H9 (cell line): ENCODE results near the gene CORT. TPM values are rescaled to one million over a fixed set of nuclear protein-coding genes. Genes with fewer than 3 reads are reported as not detected.
A peak's percentile ranks its signal among the peaks of the same experiment; 100 is the strongest.

Experiments
- DNase-seq: peaks from one replicate; pipeline ENCODE4 v3.0.0-alpha.2; 2017
- H2AFZ ChIP-seq: one replicate; pipeline ENCODE4 v1.6.1; 2013; ENCODE audit warnings: mild to moderate bottlenecking, low read length, control low read depth, moderate library complexity
- H2AK5ac ChIP-seq: 2 replicates; pipeline ENCODE4 v1.6.1; 2013; ENCODE audit warnings: low read length, control low read depth, mixed read lengths; ENCODE audit not compliant: insufficient read length
- H2BK120ac ChIP-seq: one replicate; pipeline ENCODE4 v1.6.1; 2013; ENCODE audit warnings: low read depth, mild to moderate bottlenecking, low read length, control low read depth, inconsistent platforms; ENCODE audit not compliant: poor library complexity, severe bottlenecking
- H2BK12ac ChIP-seq: 2 replicates; pipeline ENCODE4 v1.6.1; 2013; ENCODE audit warnings: low read length, control low read depth, mixed read lengths, low read depth; ENCODE audit not compliant: insufficient read length
- H2BK15ac ChIP-seq: 2 replicates; pipeline ENCODE4 v1.6.1; 2013; ENCODE audit warnings: low read depth, low read length, control low read depth
- H2BK20ac ChIP-seq: one replicate; pipeline ENCODE4 v1.6.1; 2013; ENCODE audit warnings: low read depth, mild to moderate bottlenecking, low read length, control low read depth, inconsistent platforms; ENCODE audit not compliant: poor library complexity, severe bottlenecking
- H2BK5ac ChIP-seq: 2 replicates; pipeline ENCODE4 v1.6.1; 2013; ENCODE audit warnings: low read length, control low read depth, mixed read lengths; ENCODE audit not compliant: insufficient read length
- H3K14ac ChIP-seq: 2 replicates; pipeline ENCODE4 v1.6.1; 2013; ENCODE audit warnings: low read length, control low read depth; ENCODE audit not compliant: insufficient read depth
- H3K18ac ChIP-seq: 2 replicates; pipeline ENCODE4 v1.6.1; 2013; ENCODE audit warnings: low read depth, mild to moderate bottlenecking, mixed read lengths, low read length, control low read depth; ENCODE audit not compliant: insufficient read length
- H3K23ac ChIP-seq: 2 replicates; pipeline ENCODE4 v1.6.1; 2013; ENCODE audit warnings: low read length, control low read depth, mixed read lengths, low read depth; ENCODE audit not compliant: insufficient read length
- H3K23me2 ChIP-seq: 2 replicates; pipeline ENCODE4 v1.6.1; 2013; ENCODE audit warnings: low read depth, mild to moderate bottlenecking, mixed read lengths, low read length, control low read depth; ENCODE audit not compliant: insufficient read length, poor library complexity, severe bottlenecking
- H3K27ac ChIP-seq: 2 replicates; pipeline ENCODE4 v1.5.1; 2013; ENCODE audit warnings: low read length, control low read depth, mixed read lengths, low read depth; ENCODE audit not compliant: insufficient read length
- H3K27me3 ChIP-seq: 2 replicates; pipeline ENCODE4 v1.6.1; 2013; ENCODE audit warnings: low read length, control low read depth, inconsistent platforms; ENCODE audit not compliant: insufficient read depth
- H3K4ac ChIP-seq: 2 replicates; pipeline ENCODE4 v1.6.1; 2013; ENCODE audit warnings: low read depth, mild to moderate bottlenecking, control low read depth, inconsistent platforms, low read length, moderate library complexity
- H3K4me1 ChIP-seq: 2 replicates; pipeline ENCODE4 v1.6.1; 2013; ENCODE audit warnings: low read length, control low read depth, inconsistent platforms; ENCODE audit not compliant: insufficient read depth
- H3K4me2 ChIP-seq: 2 replicates; pipeline ENCODE4 v1.6.1; 2013; ENCODE audit warnings: low read length, control low read depth, mixed read lengths; ENCODE audit not compliant: insufficient read length, insufficient read depth
- H3K56ac ChIP-seq: 2 replicates; pipeline ENCODE4 v1.6.1; 2013; ENCODE audit warnings: low read depth, mild to moderate bottlenecking, mixed read lengths, low read length, control low read depth; ENCODE audit not compliant: insufficient read length
- H3K79me1 ChIP-seq: 2 replicates; pipeline ENCODE4 v1.6.1; 2013; ENCODE audit warnings: low read depth, mild to moderate bottlenecking, moderate library complexity, low read length, control low read depth, inconsistent platforms; ENCODE audit not compliant: insufficient read depth, poor library complexity, severe bottlenecking
- H3K79me2 ChIP-seq: 2 replicates; pipeline ENCODE4 v1.6.1; 2013; ENCODE audit warnings: low read length, control low read depth, inconsistent platforms; ENCODE audit not compliant: insufficient read depth
- H3K9ac ChIP-seq: 2 replicates; pipeline ENCODE4 v1.6.1; 2013; ENCODE audit warnings: low read length, control low read depth, mixed read lengths; ENCODE audit not compliant: insufficient read length; ENCODE audit errors: extremely low read depth
- H3K9me3 ChIP-seq: one replicate; pipeline ENCODE4 v1.6.1; 2013; ENCODE audit warnings: low read depth, low read length, inconsistent platforms; ENCODE audit not compliant: control insufficient read depth
- H3T11ph ChIP-seq: one replicate; pipeline ENCODE4 v1.6.1; 2013; ENCODE audit warnings: mild to moderate bottlenecking, low read length, control low read depth, inconsistent platforms
- H4K20me1 ChIP-seq: one replicate; pipeline ENCODE4 v1.6.1; 2013; ENCODE audit not compliant: control insufficient read depth, insufficient read length, insufficient read depth
- H4K5ac ChIP-seq: 2 replicates; pipeline ENCODE4 v1.6.1; 2013; ENCODE audit warnings: low read depth, mild to moderate bottlenecking, mixed read lengths, low read length, control low read depth; ENCODE audit not compliant: insufficient read length
- H4K8ac ChIP-seq: replicated peaks from 2 replicates; pipeline ENCODE4 v1.6.1; 2013; ENCODE audit warnings: low read length, control low read depth, mixed read lengths, low read depth; ENCODE audit not compliant: insufficient read length
- H4K91ac ChIP-seq: 2 replicates; pipeline ENCODE4 v1.6.1; 2013; ENCODE audit warnings: low read depth, mild to moderate bottlenecking, moderate library complexity, mixed read lengths, low read length, control low read depth; ENCODE audit not compliant: insufficient read length
- H3K27ac Mint-ChIP-seq, 3 experiments: 2 replicates in 2 of 3; 3 replicates in 1 of 3; pipeline ENCODE4 v1.8.0; 2020 to 2021; ENCODE audit warnings: mixed read lengths in 3 of 3, mild to moderate bottlenecking in 1 of 3, moderate library complexity in 1 of 3
- H3K27me3 Mint-ChIP-seq: 2 replicates; pipeline ENCODE4 v1.8.0; 2021; ENCODE audit warnings: low read depth, mild to moderate bottlenecking, moderate library complexity, mixed read lengths
- H3K36me3 Mint-ChIP-seq, 3 experiments: 2 replicates in 2 of 3; 3 replicates in 1 of 3; pipeline ENCODE4 v1.8.0; 2020 to 2021; ENCODE audit warnings: low read depth in 3 of 3, mixed read lengths in 3 of 3; ENCODE audit not compliant: insufficient read depth in 1 of 3
- H3K4me1 Mint-ChIP-seq, 2 experiments: 2 replicates each; pipeline ENCODE4 v1.8.0; 2020; ENCODE audit warnings: mixed read lengths in 2 of 2
- H3K4me3 Mint-ChIP-seq, 2 experiments: 2 replicates in 1 of 2; 3 replicates in 1 of 2; pipeline ENCODE4 v1.8.0; 2020 to 2021; ENCODE audit warnings: mild to moderate bottlenecking in 2 of 2, mixed read lengths in 2 of 2, moderate library complexity in 1 of 2
- H3K9me3 Mint-ChIP-seq, 2 experiments: 2 replicates in 1 of 2; 3 replicates in 1 of 2; pipeline ENCODE4 v1.8.0; 2020; ENCODE audit warnings: mild to moderate bottlenecking in 2 of 2, mixed read lengths in 2 of 2, moderate library complexity in 1 of 2
- WGBS: extraction: QIAGEN DNeasy Blood & Tissue Kit; methylation state at CpG from one replicate; pipeline ENCODE4 v1.1.7; 2013; ENCODE audit warnings: missing lambda C conversion rate, low lambda C conversion rate, mixed read lengths; ENCODE audit not compliant: insufficient read length; ENCODE audit errors: extremely low coverage; 5-methylcytosine and 5-hydroxymethylcytosine counted together
- long read RNA-seq: library from polyadenylated mRNA; unstranded; transcript quantifications from one replicate; pipeline ENCODE4 v2.0.0, GENCODE V29; 2020
- total RNA-seq: library from RNA; stranded (reverse); gene quantifications from 2 replicates; pipeline ENCODE4 v1.2.1, GENCODE V29; 2021
- TF ChIP-seq, protein P1 (sequence below): fragments of 200-600 bp; sonication (generic); conservative IDR thresholded peaks from 3 replicates; pipeline ENCODE4 v1.8.0; 2021; ENCODE audit warnings: antibody characterized with exemption, mild to moderate bottlenecking

CORT gene
- 0.33 TPM in 1 of 2 replicates, not detected in the other for total RNA-seq
- long read RNA-seq, result 0 reads

- Mint-ChIP-seq H3K27me3 (no peaks in the 10 kb centered on the region), H3K36me3 (peaks cover 0 to 14% (median 7%) of the 10 kb centered on the region in 3 experiments; a peak in 5 of 7 replicates), H3K27ac (peak within 1 kb of the TSS; percentile 61 to 90 (median 70); a peak in 4 of 7 replicates), H3K4me3 (peak within 1 kb of the TSS in 1 of 2 experiments; percentile 5; a peak in 1 of 5 replicates), H3K9me3 (peaks cover 0 to 4% of the 10 kb centered on the region in 2 experiments; a peak in 1 of 5 replicates), H3K4me1 (peaks cover 19 to 23% of the 10 kb centered on the region in 2 experiments)
- Histone ChIP-seq H3K27me3 (no peaks in the 10 kb centered on the region), H2BK5ac (no peak within 1 kb of the TSS), H2AFZ (no peak within 1 kb of the TSS), H3K79me1 (no peaks in the 10 kb centered on the region), H3K27ac (no peak within 1 kb of the TSS), H3K79me2 (no peaks in the 10 kb centered on the region), H3K23me2 (no peaks in the 10 kb centered on the region), H2BK15ac (no peak within 1 kb of the TSS), H2AK5ac (no peak within 1 kb of the TSS), H3K23ac (no peak within 1 kb of the TSS), H3K56ac (no peak within 1 kb of the TSS), H3T11ph (no peak within 1 kb of the TSS), H4K20me1 (no peaks in the 10 kb centered on the region), H3K18ac (no peak within 1 kb of the TSS), H2BK12ac (no peak within 1 kb of the TSS), H3K14ac (no peak within 1 kb of the TSS), H3K4me1 (peaks cover 2% of the 10 kb centered on the region; the same call in 1 of the 2 replicates), H4K8ac (no peak within 1 kb of the TSS), H3K4me2 (no peak within 1 kb of the TSS), H3K9ac (no peak within 1 kb of the TSS), H3K4ac (no peak within 1 kb of the TSS), H3K9me3 (no peaks in the 10 kb centered on the region), H2BK20ac (no peak within 1 kb of the TSS), H2BK120ac (no peak within 1 kb of the TSS), H4K91ac (no peak within 1 kb of the TSS), H4K5ac (no peak within 1 kb of the TSS)
- no CpG with 5 or more reads among the region's 10 CpGs for WGBS
- TF ChIP-seq, protein P1, sequence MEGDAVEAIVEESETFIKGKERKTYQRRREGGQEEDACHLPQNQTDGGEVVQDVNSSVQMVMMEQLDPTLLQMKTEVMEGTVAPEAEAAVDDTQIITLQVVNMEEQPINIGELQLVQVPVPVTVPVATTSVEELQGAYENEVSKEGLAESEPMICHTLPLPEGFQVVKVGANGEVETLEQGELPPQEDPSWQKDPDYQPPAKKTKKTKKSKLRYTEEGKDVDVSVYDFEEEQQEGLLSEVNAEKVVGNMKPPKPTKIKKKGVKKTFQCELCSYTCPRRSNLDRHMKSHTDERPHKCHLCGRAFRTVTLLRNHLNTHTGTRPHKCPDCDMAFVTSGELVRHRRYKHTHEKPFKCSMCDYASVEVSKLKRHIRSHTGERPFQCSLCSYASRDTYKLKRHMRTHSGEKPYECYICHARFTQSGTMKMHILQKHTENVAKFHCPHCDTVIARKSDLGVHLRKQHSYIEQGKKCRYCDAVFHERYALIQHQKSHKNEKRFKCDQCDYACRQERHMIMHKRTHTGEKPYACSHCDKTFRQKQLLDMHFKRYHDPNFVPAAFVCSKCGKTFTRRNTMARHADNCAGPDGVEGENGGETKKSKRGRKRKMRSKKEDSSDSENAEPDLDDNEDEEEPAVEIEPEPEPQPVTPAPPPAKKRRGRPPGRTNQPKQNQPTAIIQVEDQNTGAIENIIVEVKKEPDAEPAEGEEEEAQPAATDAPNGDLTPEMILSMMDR, result no peak
- DNase-seq, result no peak
These were observed at the start of gene CORT for GRCh38 chr1:10449751-10450150. Gene CORT, plus strand, starts transcription at chr1:10450031. Its CDS starts 193 bp downstream, at chr1:10450224.
